ENCODE data around the gene CORO2B.

Gene CORO2B

DNA sequence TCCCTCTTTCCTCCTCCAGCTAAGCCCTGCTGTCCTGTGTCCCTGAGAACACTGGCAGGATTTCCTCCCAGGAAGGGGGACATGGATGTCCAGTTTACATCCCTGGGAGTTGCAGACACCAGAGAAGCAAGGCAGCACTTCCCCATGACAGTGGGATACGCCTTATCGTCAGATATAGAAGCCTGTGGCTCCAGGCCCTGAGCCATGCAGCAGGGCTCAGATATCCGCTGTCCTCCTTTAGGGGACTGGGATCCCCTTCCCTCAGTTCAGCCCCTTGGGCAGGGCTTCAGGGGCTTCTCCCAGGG is 16.4 kb downstream of the CORO2B start:
- no peak overlapping the region for H3K4me3 ChIP-seq (ENCODE audit: low read depth, low read length)
- DNase-seq (ENCODE audit: low read depth): no peak
- TF ChIP-seq, protein P1, sequence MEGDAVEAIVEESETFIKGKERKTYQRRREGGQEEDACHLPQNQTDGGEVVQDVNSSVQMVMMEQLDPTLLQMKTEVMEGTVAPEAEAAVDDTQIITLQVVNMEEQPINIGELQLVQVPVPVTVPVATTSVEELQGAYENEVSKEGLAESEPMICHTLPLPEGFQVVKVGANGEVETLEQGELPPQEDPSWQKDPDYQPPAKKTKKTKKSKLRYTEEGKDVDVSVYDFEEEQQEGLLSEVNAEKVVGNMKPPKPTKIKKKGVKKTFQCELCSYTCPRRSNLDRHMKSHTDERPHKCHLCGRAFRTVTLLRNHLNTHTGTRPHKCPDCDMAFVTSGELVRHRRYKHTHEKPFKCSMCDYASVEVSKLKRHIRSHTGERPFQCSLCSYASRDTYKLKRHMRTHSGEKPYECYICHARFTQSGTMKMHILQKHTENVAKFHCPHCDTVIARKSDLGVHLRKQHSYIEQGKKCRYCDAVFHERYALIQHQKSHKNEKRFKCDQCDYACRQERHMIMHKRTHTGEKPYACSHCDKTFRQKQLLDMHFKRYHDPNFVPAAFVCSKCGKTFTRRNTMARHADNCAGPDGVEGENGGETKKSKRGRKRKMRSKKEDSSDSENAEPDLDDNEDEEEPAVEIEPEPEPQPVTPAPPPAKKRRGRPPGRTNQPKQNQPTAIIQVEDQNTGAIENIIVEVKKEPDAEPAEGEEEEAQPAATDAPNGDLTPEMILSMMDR (IDR thresholded peaks at IDR 0.05; ENCODE audit: insufficient read depth, low read depth, low read length, missing control alignments): no peak

DNA sequence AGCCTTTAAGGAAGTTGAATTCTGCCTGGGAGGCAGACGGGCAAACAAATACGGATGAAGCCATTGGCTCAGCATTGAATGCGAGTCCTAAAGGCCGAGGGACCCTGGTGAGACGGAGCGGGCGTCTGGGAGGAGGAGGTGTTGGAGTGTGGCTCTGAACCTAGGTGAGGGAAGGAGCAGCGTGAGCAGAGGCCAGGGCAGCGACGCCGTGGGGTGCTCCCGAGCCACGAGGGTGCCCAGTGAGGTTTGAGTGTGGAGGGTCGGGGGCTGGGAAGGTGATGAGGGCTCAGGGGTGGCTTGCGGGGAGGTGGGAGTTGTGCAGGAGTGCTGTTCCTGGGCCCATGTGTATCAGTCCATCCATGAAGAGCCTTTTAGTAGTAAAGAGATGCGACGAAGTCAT is 17.0 kb downstream of the CORO2B start:
- no peak overlapping the region for H3K4me3 ChIP-seq (ENCODE audit: low read depth, low read length)
- TF ChIP-seq, protein P1 (IDR thresholded peaks at IDR 0.05; ENCODE audit: insufficient read depth, low read depth, low read length, missing control alignments): no peak
- no peak for DNase-seq (ENCODE audit: low read depth)

DNA sequence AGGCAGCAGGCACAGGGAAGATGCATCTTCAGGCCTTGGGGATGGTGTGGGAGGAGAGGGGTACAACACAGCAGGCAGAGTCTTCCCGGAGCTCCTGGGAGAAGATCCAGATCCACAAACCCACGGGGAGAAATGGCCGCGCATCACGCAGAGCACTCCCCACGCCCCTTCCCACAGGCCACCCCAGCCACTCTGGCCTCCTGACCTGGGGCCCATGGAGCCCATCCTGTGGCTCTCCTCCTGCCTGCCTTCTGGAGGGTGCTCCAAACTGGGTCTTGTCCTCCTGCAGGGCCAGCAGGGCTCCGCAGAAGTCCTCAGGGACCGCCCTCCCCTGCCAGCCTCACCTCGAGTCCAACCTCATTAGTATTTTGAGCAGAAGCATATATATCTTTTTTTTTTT is 17.9 kb downstream of the CORO2B start:
- DNase-seq (ENCODE audit: low read depth): no peak
- H3K4me3 ChIP-seq (ENCODE audit: low read depth, low read length): no peak overlapping the region
- TF ChIP-seq, protein P1 (IDR thresholded peaks at IDR 0.05; ENCODE audit: insufficient read depth, low read depth, low read length, missing control alignments): no peak

DNA sequence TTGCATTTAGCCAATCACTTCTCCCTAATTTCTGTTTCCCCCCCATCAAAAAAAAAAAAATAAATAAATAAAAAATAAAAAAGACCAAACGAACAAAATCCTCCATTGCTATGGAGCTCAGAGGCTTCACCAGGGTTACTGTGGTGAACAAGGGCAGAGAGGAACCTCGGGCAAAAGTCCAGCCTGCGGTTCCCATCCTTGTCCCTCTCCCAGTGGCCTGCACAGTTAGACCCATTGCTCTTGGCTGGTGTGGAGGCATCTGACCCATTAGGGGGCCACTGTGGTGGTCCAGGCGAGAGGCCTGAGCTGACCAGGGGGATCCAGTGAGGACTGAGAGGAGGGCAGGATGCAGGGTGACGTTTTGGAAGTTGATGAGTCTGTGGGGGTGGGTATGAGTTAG is 18.8 kb downstream of the CORO2B start:
- TF ChIP-seq, protein P1 (IDR thresholded peaks at IDR 0.05; ENCODE audit: insufficient read depth, low read depth, low read length, missing control alignments): no peak
- DNase-seq (ENCODE audit: low read depth): no peak
- no peak overlapping the region for H3K4me3 ChIP-seq (ENCODE audit: low read depth, low read length)

DNA sequence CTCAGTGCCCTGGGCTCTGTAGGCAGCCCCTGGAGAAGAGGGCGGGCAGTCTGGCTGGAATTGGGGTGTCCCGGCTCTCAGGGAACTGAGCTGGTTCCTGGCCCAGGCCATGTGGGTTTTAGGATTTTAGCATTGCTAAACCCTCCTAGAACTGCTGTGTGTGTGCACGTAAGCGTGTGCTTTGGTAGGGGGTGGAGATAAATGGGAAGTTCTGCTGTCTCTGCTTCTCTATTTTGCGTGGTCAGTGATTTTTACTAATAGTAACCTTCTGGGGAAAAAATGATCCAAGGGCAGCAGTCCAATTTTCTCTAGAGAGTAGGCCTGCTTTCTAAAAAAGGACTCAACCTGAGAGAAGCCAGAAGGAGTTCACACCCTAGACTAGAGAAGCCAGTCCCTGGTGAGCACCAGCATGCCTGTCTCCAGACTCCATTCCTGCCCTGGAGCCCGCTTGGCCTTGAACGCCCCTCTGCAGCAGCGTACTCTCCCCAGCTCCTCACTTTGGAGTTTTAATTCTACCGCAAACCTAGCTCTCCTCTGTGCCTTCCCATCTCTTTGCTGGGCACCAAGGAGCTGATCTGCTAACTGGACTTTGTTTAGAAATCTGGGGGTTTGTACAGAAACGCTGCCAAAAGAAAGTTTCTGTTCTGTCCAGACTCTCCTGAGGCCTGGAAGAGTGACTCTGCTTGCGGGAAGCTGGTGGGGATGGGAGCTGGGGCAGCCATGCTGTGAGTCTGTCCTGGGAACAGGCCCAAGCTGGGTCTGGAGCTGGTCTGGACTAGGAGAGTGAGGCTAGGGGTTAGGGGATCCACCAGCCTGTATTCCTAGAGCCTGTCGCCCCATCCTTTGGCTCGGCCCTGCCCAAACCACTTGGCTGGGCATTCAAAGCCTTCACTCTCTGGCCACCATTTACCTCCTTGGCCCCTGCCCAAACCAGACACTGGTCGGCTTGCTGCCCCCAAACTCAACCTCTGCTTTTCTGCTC is 19.7 kb downstream of the CORO2B start:
- H3K4me3 ChIP-seq (ENCODE audit: low read depth, low read length): no peak overlapping the region
- TF ChIP-seq, protein P1 (IDR thresholded peaks at IDR 0.05; ENCODE audit: insufficient read depth, low read depth, low read length, missing control alignments): no peak
- no peak for DNase-seq (ENCODE audit: low read depth)

DNA sequence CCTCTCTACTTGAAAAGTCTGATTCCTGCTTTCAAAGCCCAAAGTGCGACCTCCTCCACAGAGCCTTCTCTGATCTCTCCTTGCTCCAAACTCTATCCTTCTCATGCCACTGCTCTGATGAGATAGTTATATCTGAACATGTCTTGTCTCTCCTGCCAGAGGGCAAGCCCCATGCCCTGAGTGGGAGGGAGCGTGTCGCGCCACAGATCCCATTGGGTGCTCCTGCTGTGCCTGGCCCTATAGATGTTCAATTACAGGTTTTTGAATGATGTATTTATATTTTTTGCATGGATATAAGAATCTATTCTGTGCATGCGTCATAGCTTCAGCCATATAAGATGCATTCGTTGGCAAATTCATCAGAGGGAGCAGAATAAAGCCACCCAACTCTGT is 20.4 kb downstream of the CORO2B start:
- H3K4me3 ChIP-seq (ENCODE audit: low read depth, low read length): no peak overlapping the region
- no peak for DNase-seq (ENCODE audit: low read depth)
- TF ChIP-seq, protein P1 (IDR thresholded peaks at IDR 0.05; ENCODE audit: insufficient read depth, low read depth, low read length, missing control alignments): no peak

Data from GM12865 (cell line).